COLO668 (cell line): ENCODE results near the gene MAP4K2.
"Not testable (repeated sequence)": the region's sequence is repeated elsewhere in the genome, so short reads cannot be mapped to it uniquely, and the experiment has no call there.

Source experiments
- DNase-seq: peaks from one replicate; lab custom pipeline; 2025; ENCODE audit not compliant: unreplicated experiment; lab: John Stamatoyannopoulos, UW

The MAP4K2 gene

DNA sequence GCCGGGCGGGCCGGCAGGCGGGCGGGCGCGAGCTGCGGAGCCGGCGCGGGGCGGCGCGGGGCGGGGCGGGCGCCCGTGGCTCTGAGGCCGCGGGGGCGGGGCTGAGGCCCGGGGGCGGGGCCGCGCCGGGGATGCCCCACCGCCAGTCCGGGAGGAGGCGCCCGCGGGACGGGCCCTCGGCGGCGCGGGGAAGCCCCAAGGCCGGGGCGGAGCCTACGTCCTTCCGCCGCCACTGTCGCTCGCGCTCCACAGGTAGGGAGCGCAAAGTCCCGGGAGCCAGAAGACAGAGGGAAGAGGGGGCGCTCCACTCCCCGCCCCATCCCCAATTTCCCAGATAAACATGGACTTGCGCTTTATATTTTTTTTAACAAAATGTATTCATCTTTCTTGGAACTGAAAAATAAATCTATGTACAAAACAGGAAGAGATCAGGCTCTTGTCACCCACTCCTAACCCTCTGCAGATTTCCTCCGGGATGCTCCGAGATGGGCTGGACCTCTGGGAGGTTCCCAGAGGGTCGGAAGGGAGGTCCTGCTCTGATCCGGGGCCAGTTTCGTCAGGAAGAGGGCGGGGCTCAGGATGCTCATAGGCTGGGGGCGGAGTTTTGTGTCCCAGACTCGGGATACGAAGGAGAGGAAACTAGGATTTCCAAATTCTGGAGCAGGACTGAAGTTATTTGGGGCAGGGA, at the start of gene MAP4K2:
Gene MAP4K2, minus strand, starts transcription at position 57 of the 688 bp plus-strand sequence. CDS start 65 bp downstream, outside the sequence.
- peak; percentile 94 for DNase-seq

GRCh38 chr11:64851831-64852351, 48.9 kb upstream of the MAP4K2 start:
- DNase-seq, result no peak

DNA sequence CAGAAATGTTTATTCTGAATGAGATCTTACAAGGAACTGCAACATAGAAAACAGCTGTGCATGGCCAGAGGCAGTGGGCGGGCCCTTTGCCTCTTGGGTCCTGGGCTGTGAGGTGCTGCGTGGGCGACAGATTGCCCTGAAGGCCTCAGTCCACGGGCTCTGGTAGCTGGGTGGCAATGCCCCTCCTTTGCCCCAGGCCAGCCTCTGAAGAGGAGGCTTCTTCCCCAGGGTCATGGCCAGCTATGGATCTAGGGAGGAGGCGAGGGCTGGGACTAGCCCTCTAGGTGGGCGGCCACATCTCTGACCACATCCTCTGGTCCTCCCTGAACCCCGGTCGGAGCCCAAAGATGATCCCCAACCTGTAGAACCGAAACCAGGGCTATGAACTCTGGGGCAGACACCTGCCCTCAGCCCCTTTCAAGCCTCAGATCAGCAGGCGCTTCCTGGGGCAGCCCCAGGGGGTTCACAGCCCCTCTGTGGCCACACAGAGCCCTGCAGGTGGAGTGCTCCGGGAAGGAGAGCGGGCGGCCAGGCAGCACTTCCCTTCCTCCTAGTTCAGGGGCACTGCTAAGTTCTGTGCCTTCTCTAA, 48.1 kb upstream of the MAP4K2 start:
- no peak for DNase-seq

- no peak for DNase-seq
These were observed 46.8 kb upstream of the MAP4K2 start for GRCh38 chr11:64849598-64850356.

- DNase-seq, result peak; percentile 33
These were observed 46.0 kb upstream of the MAP4K2 start for GRCh38 chr11:64848826-64849597.

GRCh38 chr11:64848214-64848825, 45.3 kb upstream of the MAP4K2 start:
- DNase-seq, result no peak

GRCh38 chr11:64846998-64847666, 44.1 kb upstream of the MAP4K2 start:
- peak; percentile 98 for DNase-seq

- not testable (repeated sequence) for DNase-seq
These were observed 42.7 kb upstream of the MAP4K2 start for GRCh38 chr11:64845776-64846129.

GRCh38 chr11:64845129-64845775, 42.2 kb upstream of the MAP4K2 start:
- no peak for DNase-seq

DNA sequence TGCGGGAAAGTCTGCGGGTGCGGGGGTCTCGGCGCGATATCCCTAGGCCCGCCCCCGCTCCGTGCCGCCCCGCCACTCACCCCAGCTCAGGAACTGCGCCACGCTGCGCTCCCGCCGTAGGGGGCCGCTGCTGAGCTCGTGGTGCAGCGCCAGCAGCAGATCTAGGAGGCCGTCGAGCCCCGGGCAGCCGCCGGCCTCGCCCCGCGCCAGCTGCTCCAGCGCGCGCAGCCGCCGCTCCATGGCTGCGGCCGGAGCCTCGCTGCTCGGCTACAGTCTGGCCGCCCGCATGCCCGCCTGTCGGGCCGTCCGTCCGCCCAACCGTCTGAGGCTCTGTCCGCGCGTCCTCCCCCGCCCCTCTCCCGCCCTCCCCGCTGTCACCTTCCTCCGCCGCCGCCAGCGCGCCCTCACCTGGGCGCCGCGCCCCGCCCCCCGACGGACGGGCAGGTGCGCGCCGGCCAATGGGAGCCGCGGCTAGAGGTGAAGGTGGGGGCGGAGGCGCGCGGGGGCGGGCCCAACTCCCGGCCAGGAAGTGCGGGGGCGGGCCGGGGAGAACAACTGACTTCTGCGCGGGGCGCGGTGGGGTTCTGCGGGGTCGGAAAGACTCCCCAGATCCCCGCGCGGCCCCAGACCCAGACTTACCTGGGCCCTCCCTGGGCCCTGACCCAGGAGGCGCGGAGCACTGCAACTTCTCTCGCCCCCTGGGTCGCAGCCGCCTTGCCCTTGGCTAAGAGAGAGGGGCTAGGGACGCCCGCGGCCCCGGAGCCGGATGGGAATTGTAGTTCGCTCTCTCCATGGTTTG, 41.5 kb upstream of the MAP4K2 start, which contains the start of gene CDC42BPG:
Gene CDC42BPG, minus strand, starts transcription at position 324 of the 799 bp plus-strand sequence. Its CDS starts 84 bp downstream, at position 240.
- peak; percentile 97 for DNase-seq

- DNase-seq, result peak; percentile 38
These were observed 40.8 kb upstream of the MAP4K2 start for GRCh38 chr11:64843686-64844329.

GRCh38 chr11:64842851-64843685, 40.1 kb upstream of the MAP4K2 start:
- peak; percentile 70 for DNase-seq

GRCh38 chr11:64842366-64842759, 39.3 kb upstream of the MAP4K2 start:
- no peak for DNase-seq

- DNase-seq, result no peak
These were observed 38.8 kb upstream of the MAP4K2 start for GRCh38 chr11:64841592-64842365.

DNA sequence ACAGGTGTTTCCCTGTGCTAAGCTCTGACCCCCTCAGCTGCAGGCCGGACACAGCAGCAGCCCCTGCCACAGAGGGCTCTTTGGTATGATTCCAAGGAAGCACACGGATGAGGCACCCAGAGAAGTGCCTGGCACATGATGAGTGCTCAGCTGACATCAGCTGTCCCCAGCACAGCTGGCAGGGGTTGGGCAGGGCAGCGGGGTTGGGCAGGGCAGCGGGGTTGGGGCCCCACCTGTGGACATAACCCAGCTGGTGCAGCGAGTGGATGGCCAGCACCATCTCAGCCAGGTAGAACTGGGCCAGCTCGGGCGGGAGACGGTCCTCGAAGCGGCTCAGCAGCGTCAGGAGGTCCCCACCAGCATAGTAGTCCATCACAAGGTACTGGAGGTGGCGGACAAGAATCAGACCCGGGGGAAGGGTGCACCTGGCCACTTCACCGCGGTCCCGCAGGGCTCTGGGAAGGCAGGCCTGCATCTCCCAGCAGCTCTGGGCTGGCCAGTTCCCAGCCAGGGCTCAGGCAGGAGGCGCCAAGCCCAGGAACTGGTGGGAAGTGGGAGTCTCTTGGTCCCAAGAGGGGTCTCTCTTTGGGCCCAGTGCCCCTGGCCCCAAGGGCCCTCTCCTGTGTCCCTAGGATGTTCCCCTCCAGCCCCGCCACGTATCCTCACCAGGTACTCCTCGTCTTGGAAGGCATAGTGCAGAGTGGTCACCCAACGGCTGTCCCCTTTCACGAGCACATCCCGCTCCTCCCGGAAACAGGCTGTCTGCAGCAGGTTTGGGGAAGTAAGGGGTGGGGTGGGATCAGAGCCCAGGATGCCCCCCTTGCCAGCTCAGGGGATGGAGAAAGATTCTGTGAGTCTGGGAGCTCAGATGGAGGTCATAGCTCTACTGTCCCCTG, 37.1 kb upstream of the MAP4K2 start:
- no peak for DNase-seq

DNA sequence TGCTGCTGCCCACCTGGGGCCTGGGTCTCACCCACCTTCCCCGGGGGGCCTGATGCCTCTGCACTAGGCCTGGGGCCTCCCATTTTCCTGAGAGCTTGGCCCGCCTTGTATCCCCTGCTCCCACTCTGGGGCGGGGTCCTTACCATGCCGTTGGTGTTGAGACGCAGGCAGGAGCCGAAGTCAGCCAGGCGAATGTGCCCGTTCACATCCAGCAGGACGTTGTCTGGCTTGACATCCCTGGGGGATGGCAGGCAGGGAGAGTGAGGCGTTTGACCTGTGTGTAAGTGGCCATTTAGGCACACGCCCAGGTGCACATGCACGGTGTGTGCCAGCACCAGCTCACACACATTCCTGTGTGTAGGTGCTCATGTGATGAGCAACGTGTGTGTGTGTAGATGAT, 36.3 kb upstream of the MAP4K2 start:
- DNase-seq, result no peak
